VCaP (cell line): ENCODE measurements around the gene CDC45.

Experiments used
- H3K27ac ChIP-seq: fragments of 450-650 bp; 2 replicates; pipeline ENCODE4 v1.5.1; 2017
- TF ChIP-seq, protein P1 (sequence below): fragments of 450-650 bp; conservative IDR thresholded peaks from 2 replicates; pipeline ENCODE4 v1.5.1; 2017; ENCODE audit warnings: mild to moderate bottlenecking, moderate library complexity

Gene CDC45

DNA sequence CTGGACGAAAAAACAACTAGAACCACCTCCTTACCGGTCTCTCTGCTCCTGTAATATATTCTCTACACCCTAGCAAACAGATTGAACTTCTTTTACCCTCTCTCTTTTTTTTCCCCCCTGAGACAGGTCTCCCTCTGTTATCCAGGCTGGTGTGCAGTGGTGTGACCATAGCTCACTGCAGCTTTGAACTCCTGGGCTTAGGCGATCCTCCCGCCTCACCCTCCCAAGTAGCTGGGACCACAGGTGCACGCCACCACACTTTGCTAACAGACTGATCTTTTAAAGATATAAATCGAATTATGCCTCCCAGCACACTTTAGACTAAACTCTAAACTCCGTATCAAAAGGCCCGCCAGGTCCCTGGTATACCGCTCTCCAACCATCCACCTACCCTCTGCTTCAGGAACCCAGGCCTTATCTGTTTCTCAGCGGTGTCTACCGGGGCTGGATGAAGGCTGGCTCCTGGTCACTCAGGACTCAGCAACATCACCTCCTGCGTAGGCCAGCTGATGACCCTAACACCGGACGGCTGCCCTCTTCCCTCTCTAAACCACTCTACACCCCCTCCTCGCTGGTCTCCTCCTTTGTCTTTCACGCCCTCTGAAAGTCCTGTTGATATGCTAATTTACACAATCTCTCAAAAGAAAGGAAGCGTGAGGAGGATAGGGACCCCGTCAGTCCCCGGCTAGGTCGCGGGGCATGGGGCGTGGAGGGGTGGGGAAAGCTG lies 33.0 kb upstream of the CDC45 start:
- TF ChIP-seq, protein P1, sequence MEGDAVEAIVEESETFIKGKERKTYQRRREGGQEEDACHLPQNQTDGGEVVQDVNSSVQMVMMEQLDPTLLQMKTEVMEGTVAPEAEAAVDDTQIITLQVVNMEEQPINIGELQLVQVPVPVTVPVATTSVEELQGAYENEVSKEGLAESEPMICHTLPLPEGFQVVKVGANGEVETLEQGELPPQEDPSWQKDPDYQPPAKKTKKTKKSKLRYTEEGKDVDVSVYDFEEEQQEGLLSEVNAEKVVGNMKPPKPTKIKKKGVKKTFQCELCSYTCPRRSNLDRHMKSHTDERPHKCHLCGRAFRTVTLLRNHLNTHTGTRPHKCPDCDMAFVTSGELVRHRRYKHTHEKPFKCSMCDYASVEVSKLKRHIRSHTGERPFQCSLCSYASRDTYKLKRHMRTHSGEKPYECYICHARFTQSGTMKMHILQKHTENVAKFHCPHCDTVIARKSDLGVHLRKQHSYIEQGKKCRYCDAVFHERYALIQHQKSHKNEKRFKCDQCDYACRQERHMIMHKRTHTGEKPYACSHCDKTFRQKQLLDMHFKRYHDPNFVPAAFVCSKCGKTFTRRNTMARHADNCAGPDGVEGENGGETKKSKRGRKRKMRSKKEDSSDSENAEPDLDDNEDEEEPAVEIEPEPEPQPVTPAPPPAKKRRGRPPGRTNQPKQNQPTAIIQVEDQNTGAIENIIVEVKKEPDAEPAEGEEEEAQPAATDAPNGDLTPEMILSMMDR = no peak
- peak overlapping the region; percentile 95 for H3K27ac ChIP-seq

DNA sequence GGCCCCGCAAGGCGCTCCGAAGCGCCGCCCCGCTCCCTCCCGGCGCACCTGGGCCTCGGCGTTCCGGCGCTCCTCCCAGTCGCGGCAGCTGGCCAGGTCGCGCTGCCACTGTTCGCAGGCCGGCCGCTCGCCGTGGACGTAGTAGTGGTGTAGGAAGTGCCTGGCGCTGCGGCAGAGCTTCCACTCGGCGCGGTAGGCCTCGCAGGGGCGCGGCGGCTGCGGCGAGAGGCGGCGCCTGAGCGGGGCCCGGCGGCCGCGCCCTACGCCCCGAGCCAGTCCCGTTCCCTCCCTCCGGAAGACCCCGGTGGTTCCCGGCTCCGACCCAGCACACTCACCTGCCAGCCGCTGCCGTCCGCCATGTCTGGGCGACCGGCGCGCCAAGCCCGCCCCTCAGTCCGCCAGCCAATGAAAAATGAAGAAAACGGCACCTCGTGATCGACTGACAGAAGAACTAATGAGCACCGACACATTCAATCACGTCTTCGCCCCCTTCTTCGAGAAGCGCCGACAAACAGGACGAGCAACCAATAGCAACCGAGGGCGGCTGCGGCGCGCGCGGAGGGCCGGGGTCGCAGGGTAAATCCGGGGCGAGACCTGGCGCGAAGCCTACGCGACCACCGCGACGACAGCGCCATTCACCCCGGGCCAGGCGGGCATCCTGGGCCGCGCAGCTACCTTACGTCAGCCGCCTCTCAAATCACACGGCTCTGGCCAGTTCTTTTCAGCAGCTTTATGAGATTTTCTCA lies 32.2 kb upstream of the CDC45 start, which contains the start of gene C22orf39:
TSS of gene C22orf39 (minus strand) at position 382 of the 746 bp plus-strand sequence. CDS start at position 359, 23 bp downstream.
- TF ChIP-seq, protein P1 = no peak

DNA sequence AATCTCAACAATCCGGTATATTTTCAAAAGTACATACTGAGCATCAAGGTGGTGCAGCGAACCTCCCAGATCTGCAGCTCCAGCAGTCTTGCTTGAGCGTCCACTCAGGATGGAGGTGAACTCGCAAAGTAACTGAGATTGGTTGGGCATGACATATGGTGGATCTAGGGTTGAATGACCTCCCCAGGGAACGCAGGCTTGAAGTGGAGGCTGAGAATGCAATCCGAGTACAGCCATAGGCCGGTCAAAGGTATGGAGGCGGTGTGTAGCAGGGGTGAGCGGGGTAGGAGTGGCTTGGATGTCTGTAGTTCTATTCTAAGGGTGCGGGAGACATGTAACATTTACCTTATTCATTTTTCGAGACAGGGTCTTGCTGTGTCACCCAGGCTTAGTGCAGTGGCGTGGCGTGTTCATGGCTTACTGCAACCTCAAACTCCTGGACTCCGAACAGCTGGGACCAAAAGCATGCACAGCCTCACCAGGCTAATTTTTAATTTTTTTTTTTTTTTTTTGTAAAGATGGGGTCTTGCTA lies 31.6 kb upstream of the CDC45 start:
- TF ChIP-seq, protein P1 = no peak
- peak overlapping the region; percentile 95 for H3K27ac ChIP-seq

More for the DNA sequence above, 32.2 kb upstream of the CDC45 start, which contains the start of gene C22orf39:
- H3K27ac ChIP-seq = peak within 1 kb of the TSS; percentile 95

DNA sequence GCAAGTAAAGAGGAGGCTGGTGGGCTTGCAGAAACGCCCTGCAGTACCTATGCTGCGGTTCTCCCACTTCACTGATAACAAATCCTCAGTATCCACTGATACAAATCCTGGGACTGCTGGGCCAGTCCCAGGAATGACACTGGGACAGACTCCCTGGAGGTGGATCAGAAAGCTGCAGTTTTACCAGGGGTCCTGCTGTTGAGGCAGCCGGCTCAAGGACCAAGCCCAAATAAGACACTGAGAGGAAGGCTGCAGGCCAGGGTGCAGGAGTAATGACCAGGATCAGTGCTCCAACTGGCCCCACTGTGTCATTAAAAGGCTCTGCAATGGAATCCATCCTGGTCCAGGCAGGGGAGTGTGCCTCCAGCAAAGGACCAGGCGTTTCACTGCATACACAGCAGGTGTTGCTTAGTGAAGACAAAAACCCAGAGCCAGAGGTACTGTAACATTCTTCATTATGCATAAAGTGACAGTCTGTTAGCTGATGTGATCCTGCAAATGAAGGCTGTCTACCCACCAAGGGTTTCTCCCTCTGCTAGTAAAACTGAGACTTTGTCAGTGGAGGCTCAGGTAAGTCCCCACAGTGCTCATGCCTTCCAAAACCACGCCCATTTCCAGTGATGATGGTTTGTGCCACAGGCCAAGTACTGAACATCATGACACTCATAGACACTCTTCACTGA lies 30.8 kb upstream of the CDC45 start:
- H3K27ac ChIP-seq = peak overlapping the region; percentile 95
- TF ChIP-seq, protein P1 = no peak

DNA sequence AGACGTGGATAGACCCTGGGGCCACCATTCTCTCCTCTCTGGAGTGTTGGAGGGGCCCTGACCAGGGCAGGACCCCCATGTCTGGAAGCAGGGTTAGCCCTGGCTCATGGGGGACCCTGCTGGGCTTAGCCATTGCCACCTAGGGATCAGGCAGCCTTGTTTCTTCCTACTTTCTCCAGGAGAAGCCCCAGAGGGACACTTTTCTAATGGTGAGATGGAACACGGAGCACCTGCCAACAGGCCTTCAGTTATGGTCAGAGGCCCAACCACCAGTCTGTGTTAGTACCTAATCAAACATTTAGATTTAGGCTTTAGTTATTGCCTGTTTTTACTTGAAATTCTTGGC lies 30.3 kb upstream of the CDC45 start:
- H3K27ac ChIP-seq = peak overlapping the region; percentile 95
- TF ChIP-seq, protein P1 = no peak

DNA sequence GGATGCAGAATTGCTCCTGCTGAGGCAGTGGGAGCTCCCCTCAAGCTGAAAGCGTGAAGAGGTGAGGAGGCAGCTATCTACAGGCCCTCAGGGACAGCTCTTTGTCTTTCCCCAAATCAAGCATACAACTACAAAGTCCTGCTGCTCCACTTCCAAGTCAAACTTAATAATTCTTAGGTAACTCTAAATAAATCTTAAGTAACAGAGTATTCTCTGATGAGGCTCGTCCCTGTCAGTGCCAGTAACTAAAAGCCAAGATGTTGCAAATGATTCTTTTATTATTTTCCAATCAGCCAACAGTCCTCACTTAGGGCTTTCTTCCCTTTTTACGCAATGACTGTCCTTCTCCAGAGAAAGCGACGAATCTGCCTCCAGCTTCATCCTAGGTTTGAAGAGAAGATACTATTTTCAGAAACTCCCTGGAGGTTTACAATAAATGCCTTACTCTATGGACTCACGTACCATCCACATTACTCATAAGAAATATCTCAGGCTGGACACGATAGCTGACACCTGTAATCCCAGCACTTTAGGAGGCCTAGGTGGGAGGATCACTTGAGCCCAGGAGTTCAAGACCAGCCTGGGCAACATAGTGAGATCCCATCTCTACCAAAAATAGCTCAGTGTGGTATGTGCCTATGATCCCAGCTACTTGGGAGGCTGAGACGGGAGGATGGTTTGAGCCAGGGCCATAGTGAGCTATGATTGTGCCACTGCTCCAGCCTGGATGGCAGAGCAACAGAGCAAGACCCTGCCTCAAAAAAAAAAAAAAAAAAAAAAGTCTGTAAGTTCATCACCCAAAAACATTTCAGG lies 29.2 kb upstream of the CDC45 start:
- no peak overlapping the region for H3K27ac ChIP-seq
- TF ChIP-seq, protein P1 = no peak
